ENCODE results near the gene ITGA3. TPM values are rescaled to one million over a fixed set of nuclear protein-coding genes. Genes with fewer than 3 reads are reported as not detected.

Gene ITGA3
- total RNA-seq, 1 donor from 2014 or later: 668 TPM

- no peak for TF ChIP-seq CTCF (conservative IDR thresholded peaks at IDR 0.05; ENCODE audit: low read depth, low read length)
- H3K4me3 ChIP-seq (ENCODE audit: low read depth, low read length): no peak overlapping the region
- DNase-seq (ENCODE audit: low read depth): no peak
These were observed 40.8 kb downstream of the ITGA3 start for GRCh38 chr17:50096758-50097157.

- no peak overlapping the region for H3K4me3 ChIP-seq (ENCODE audit: low read depth, low read length)
- no peak for TF ChIP-seq CTCF (conservative IDR thresholded peaks at IDR 0.05; ENCODE audit: low read depth, low read length)
- no peak for DNase-seq (ENCODE audit: low read depth)
These were observed 41.5 kb downstream of the ITGA3 start for GRCh38 chr17:50097455-50097854.

- no peak for TF ChIP-seq CTCF (conservative IDR thresholded peaks at IDR 0.05; ENCODE audit: low read depth, low read length)
- H3K4me3 ChIP-seq (ENCODE audit: low read depth, low read length): no peak overlapping the region
- DNase-seq (ENCODE audit: low read depth): no peak
These were observed 42.0 kb downstream of the ITGA3 start for GRCh38 chr17:50097926-50098325.

GRCh38 chr17:50098583-50098982 lies 42.7 kb downstream of the ITGA3 start:
- TF ChIP-seq CTCF (conservative IDR thresholded peaks at IDR 0.05; ENCODE audit: low read depth, low read length): no peak

GRCh38 chr17:50099003-50099402 lies 43.1 kb downstream of the ITGA3 start:
- H3K4me3 ChIP-seq (ENCODE audit: low read depth, low read length): no peak overlapping the region
- DNase-seq (ENCODE audit: low read depth): no peak
- TF ChIP-seq CTCF (conservative IDR thresholded peaks at IDR 0.05; ENCODE audit: low read depth, low read length): no peak

More at GRCh38 chr17:50098583-50098982, 42.7 kb downstream of the ITGA3 start:
- no peak for DNase-seq (ENCODE audit: low read depth)
- no peak overlapping the region for H3K4me3 ChIP-seq (ENCODE audit: low read depth, low read length)

GRCh38 chr17:50100480-50100883 lies 44.6 kb downstream of the ITGA3 start:
- no peak overlapping the region for H3K4me3 ChIP-seq (ENCODE audit: low read depth, low read length)
- DNase-seq (ENCODE audit: low read depth): no peak
- TF ChIP-seq CTCF (conservative IDR thresholded peaks at IDR 0.05; ENCODE audit: low read depth, low read length): no peak

- TF ChIP-seq CTCF (conservative IDR thresholded peaks at IDR 0.05; ENCODE audit: low read depth, low read length): no peak
- no peak for DNase-seq (ENCODE audit: low read depth)
- H3K4me3 ChIP-seq (ENCODE audit: low read depth, low read length): no peak overlapping the region
These were observed 45.0 kb downstream of the ITGA3 start for GRCh38 chr17:50100921-50101345.
